Measurements from ENCODE around the gene LRMDA. TPM values are rescaled to one million over a fixed set of nuclear protein-coding genes. Genes with fewer than 3 reads are reported as not detected.

LRMDA gene
- polyA plus RNA-seq, 1 donor (not counting 4 experiments of a cell fraction or from before 2014, with no cell fraction given) = not detected

- H3K9ac ChIP-seq (ENCODE audit: control insufficient read depth, extremely low read depth, insufficient read depth, low read length) = no peak overlapping the region
- H3K4me2 ChIP-seq (ENCODE audit: control insufficient read depth, extremely low read depth, insufficient read depth, low read depth, low read length) = no peak overlapping the region
- no peak overlapping the region for H3K4me3 ChIP-seq (ENCODE audit: control insufficient read depth in 2 of 3, extremely low read depth in 1 of 3, insufficient read depth in 2 of 3, low read depth in 1 of 3, low read length in 3 of 3)
- H3K79me2 ChIP-seq (ENCODE audit: control insufficient read depth, insufficient read depth, low read length) = no peaks in the 10 kb centered on the region
- DNase-seq (ENCODE audit: low read depth, low spot score) = no peak
- H3K27ac ChIP-seq (ENCODE audit: control insufficient read depth, insufficient read depth, low read length) = no peak overlapping the region
- H4K20me1 ChIP-seq (ENCODE audit: control insufficient read depth, extremely low read depth, insufficient read depth, low read length) = no peaks in the 10 kb centered on the region
- FAIRE-seq = no peak
- dilution Hi-C loops (cut with MboI; ENCODE audit: extremely low pct_ligation_motif_present, low sequenced_read_pairs) = no loop called here
- no peak for TF ChIP-seq CTCF (optimal IDR thresholded peaks at IDR 0.05 in 1 of 3, IDR thresholded peaks at IDR 0.05 in 1 of 3, conservative IDR thresholded peaks at IDR 0.05 in 1 of 3; ENCODE audit: extremely low read depth in 1 of 3, insufficient read depth in 2 of 3, low read length in 3 of 3)
- TF ChIP-seq EZH2 (IDR thresholded peaks at IDR 0.05; ENCODE audit: low read length) = no peak
- H3K27me3 ChIP-seq (ENCODE audit: control insufficient read depth, extremely low read depth, insufficient read depth, low read length) = no peaks in the 10 kb centered on the region
- no peaks in the 10 kb centered on the region for H3K9me1 ChIP-seq (ENCODE audit: control insufficient read depth, extremely low read depth, insufficient read depth, low read length)
- H3K4me1 ChIP-seq (ENCODE audit: control insufficient read depth, extremely low read depth, insufficient read depth, low read length) = no peaks in the 10 kb centered on the region
- no peaks in the 10 kb centered on the region for H3K36me3 ChIP-seq (ENCODE audit: control insufficient read depth in 2 of 2, extremely low read depth in 1 of 2, insufficient read depth in 2 of 2, low read length in 2 of 2)
- H3K9me3 ChIP-seq (ENCODE audit: control insufficient read depth, low read depth, low read length) = no peaks in the 10 kb centered on the region
- H2AFZ ChIP-seq (ENCODE audit: control insufficient read depth, low read length) = no peak overlapping the region
Observed at GRCh38 chr10:75544993-75545706, 113.7 kb downstream of the LRMDA start.

- dilution Hi-C loops (cut with MboI; ENCODE audit: extremely low pct_ligation_motif_present, low sequenced_read_pairs) = no loop called here
- no peak for FAIRE-seq
- no peak overlapping the region for H2AFZ ChIP-seq (ENCODE audit: control insufficient read depth, low read length)
- no peaks in the 10 kb centered on the region for H3K9me1 ChIP-seq (ENCODE audit: control insufficient read depth, extremely low read depth, insufficient read depth, low read length)
- H3K4me3 ChIP-seq (ENCODE audit: control insufficient read depth in 2 of 3, extremely low read depth in 1 of 3, insufficient read depth in 2 of 3, low read depth in 1 of 3, low read length in 3 of 3) = no peak overlapping the region
- H3K27me3 ChIP-seq (ENCODE audit: control insufficient read depth, extremely low read depth, insufficient read depth, low read length) = no peaks in the 10 kb centered on the region
- no peaks in the 10 kb centered on the region for H3K36me3 ChIP-seq (ENCODE audit: control insufficient read depth in 2 of 2, extremely low read depth in 1 of 2, insufficient read depth in 2 of 2, low read length in 2 of 2)
- no peaks in the 10 kb centered on the region for H3K9me3 ChIP-seq (ENCODE audit: control insufficient read depth, low read depth, low read length)
- no peaks in the 10 kb centered on the region for H3K4me1 ChIP-seq (ENCODE audit: control insufficient read depth, extremely low read depth, insufficient read depth, low read length)
- no peak for DNase-seq (ENCODE audit: low read depth, low spot score)
- no peak overlapping the region for H3K4me2 ChIP-seq (ENCODE audit: control insufficient read depth, extremely low read depth, insufficient read depth, low read depth, low read length)
- H3K79me2 ChIP-seq (ENCODE audit: control insufficient read depth, insufficient read depth, low read length) = no peaks in the 10 kb centered on the region
- H4K20me1 ChIP-seq (ENCODE audit: control insufficient read depth, extremely low read depth, insufficient read depth, low read length) = no peaks in the 10 kb centered on the region
- no peak overlapping the region for H3K9ac ChIP-seq (ENCODE audit: control insufficient read depth, extremely low read depth, insufficient read depth, low read length)
- H3K27ac ChIP-seq (ENCODE audit: control insufficient read depth, insufficient read depth, low read length) = no peak overlapping the region
- no peak for TF ChIP-seq EZH2 (IDR thresholded peaks at IDR 0.05; ENCODE audit: low read length)
- TF ChIP-seq CTCF (optimal IDR thresholded peaks at IDR 0.05 in 1 of 3, IDR thresholded peaks at IDR 0.05 in 1 of 3, conservative IDR thresholded peaks at IDR 0.05 in 1 of 3; ENCODE audit: extremely low read depth in 1 of 3, insufficient read depth in 2 of 3, low read length in 3 of 3) = no peak
Observed at GRCh38 chr10:75546004-75546403, 114.6 kb downstream of the LRMDA start.

Data from keratinocyte (primary cell).